Testis (tissue), 3 donors: ENCODE results near the gene AUTS2. TPM values are rescaled to one million over a fixed set of nuclear protein-coding genes. Genes with fewer than 3 reads are reported as not detected.

Experiments
- DNase-seq: peaks from one replicate; pipeline ENCODE4 v3.0.0-alpha.2; 2019
- H3K27ac ChIP-seq, 2 donors: fragments of 200-600 bp; sonication (generic); one replicate each; pipeline ENCODE4 v1.5.1; 2019
- H3K27me3 ChIP-seq: fragments of 200-600 bp; sonication (generic); one replicate; pipeline ENCODE4 v1.5.1; 2019
- H3K36me3 ChIP-seq: fragments of 200-600 bp; sonication (generic); one replicate; pipeline ENCODE4 v1.5.1; 2017; ENCODE audit warnings: low read depth; ENCODE audit errors: missing control alignments
- H3K4me1 ChIP-seq: fragments of 200-600 bp; sonication (generic); one replicate; pipeline ENCODE4 v1.5.1; 2019
- H3K4me3 ChIP-seq, 2 donors: fragments of 200-600 bp; sonication (generic); one replicate each; pipeline ENCODE4 v1.5.1; 2017 to 2019
- H3K9me3 ChIP-seq: fragments of 200-600 bp; sonication (generic); one replicate; pipeline ENCODE4 v1.5.1; 2017
- CTCF ChIP-seq, 3 experiments: fragments of 450-650 bp in 2 of 3; fragments of 200-600 bp in 1 of 3; sonication (generic) in 1 of 3; IDR thresholded peaks; one replicate each; pipeline ENCODE4 v1.5.1; 2016 to 2019; ENCODE audit warnings: antibody characterized with exemption in 3 of 3, mild to moderate bottlenecking in 2 of 3, moderate library complexity in 1 of 3
- POLR2A ChIP-seq: fragments of 450-650 bp; IDR thresholded peaks from one replicate; pipeline ENCODE4 v1.6.1; 2017; ENCODE audit warnings: antibody characterized with exemption, mild to moderate bottlenecking, moderate library complexity
- WGBS, 2 donors: methylation state at CpG; one replicate each; pipeline ENCODE4 v1.1.5; 2018; 5-methylcytosine and 5-hydroxymethylcytosine counted together
- intact Hi-C: fragments of 100-400 bp; cut with DNase I; formaldehyde crosslinking; loops from one replicate; pipeline ENCODE4 v1.15.1; 2023; ENCODE audit warnings: low total_unique reads
- polyA plus RNA-seq: library from polyadenylated mRNA; stranded (reverse); fragments of 350-450 nt; fragmentation: Illumina TruSeq; extraction: RNeasy Lipid Tissue Mini Kit (QIAGEN cat#74804); gene quantifications from one replicate; pipeline ENCODE4 v1.2.3, GENCODE V29; 2014; ENCODE audit warnings: low read depth, low replicate concordance; ENCODE audit not compliant: insufficient read depth
- total RNA-seq, 2 donors: library from RNA; depleted of rRNA; stranded (reverse); fragments of >200 nt; gene quantifications; one replicate each; pipeline ENCODE4 v1.2.3, GENCODE V29; 2016

Gene AUTS2
- total and polyA plus RNA-seq, 3 donors from 2014 or later = 21.3 to 75.5 (median 56.1) TPM

DNA sequence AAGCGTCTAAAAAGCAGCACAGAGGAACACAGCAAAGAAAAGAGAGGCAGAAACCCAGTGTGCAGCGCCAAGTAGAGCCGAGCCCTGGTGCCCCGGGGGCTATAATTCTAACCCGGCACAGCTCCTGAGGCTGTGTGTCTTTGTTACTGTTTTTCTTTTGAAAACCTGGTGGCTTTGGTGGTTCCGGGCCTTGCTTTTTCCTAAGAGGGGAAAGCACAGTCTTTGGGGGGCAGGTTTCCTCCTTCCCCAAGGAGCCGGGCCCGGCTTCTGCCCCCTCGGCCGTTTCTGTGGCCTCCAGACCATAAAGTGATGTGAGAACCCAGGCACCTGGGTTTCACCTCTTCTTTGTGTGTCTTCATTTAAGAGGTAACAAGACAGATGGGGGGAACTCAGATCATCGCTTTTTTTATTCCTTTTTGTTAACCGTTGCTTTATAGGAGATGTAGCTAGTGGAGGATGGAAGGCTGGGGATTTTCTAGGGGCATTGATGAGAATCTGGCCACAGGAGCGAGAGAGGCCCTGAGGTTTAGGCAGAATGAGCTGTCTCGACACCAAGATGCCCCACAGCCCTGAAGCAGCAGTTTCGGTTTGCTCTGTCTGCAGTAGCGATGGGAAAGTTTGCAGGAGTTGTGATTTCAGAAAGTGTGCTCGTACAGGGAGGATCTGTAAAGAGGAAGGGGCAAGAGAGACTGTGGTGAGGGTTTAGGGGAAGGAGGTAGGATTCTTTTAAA, 1165.9 kb downstream of the AUTS2 start:
- H3K4me1 ChIP-seq = no peaks in the 10 kb centered on the region
- DNase-seq = no peak
- TF ChIP-seq POLR2A = no peak
- no peak for TF ChIP-seq CTCF (IDR thresholded peaks at IDR 0.05)
- no peak overlapping the region for H3K4me3 ChIP-seq
- H3K9me3 ChIP-seq = no peaks in the 10 kb centered on the region
- 71 to 74% methylated on average over 17 of the region's 17 CpGs for WGBS, 2 donors
- H3K27me3 ChIP-seq = no peaks in the 10 kb centered on the region
- intact Hi-C loops = no loop called here
- no peak overlapping the region for H3K27ac ChIP-seq
- no peaks in the 10 kb centered on the region for H3K36me3 ChIP-seq

GRCh38 chr7:70764701-70765208, 1166.5 kb downstream of the AUTS2 start:
- no peak for TF ChIP-seq CTCF (IDR thresholded peaks at IDR 0.05)
- no peak for TF ChIP-seq POLR2A
- 94 to 98% methylated on average over 15 of the region's 15 CpGs for WGBS, 2 donors
- H3K27ac ChIP-seq = no peak overlapping the region

GRCh38 chr7:70765651-70766050, 1167.4 kb downstream of the AUTS2 start:
- TF ChIP-seq POLR2A (no peak), CTCF (IDR thresholded peaks at IDR 0.05) (no peak)

More at GRCh38 chr7:70764701-70765208, 1166.5 kb downstream of the AUTS2 start:
- no peaks in the 10 kb centered on the region for H3K4me1 ChIP-seq
- H3K36me3 ChIP-seq = no peaks in the 10 kb centered on the region
- intact Hi-C loops = no loop called here
- H3K9me3 ChIP-seq = no peaks in the 10 kb centered on the region
- DNase-seq = no peak
- H3K4me3 ChIP-seq = no peak overlapping the region
- H3K27me3 ChIP-seq = no peaks in the 10 kb centered on the region

GRCh38 chr7:70766109-70766508, 1167.8 kb downstream of the AUTS2 start:
- no peak for TF ChIP-seq POLR2A
- TF ChIP-seq CTCF (IDR thresholded peaks at IDR 0.05) = no peak
- no peaks in the 10 kb centered on the region for H3K4me1 ChIP-seq
- H3K36me3 ChIP-seq = no peaks in the 10 kb centered on the region
- no peak overlapping the region for H3K27ac ChIP-seq
- no peaks in the 10 kb centered on the region for H3K27me3 ChIP-seq
- H3K4me3 ChIP-seq = no peak overlapping the region
- DNase-seq = no peak
- no peaks in the 10 kb centered on the region for H3K9me3 ChIP-seq
- WGBS, 2 donors = 92 to 98% methylated on average over 21 of the region's 21 CpGs
- intact Hi-C loops = no loop called here

More at GRCh38 chr7:70765651-70766050, 1167.4 kb downstream of the AUTS2 start:
- Histone ChIP-seq H3K27ac (no peak overlapping the region), H3K9me3 (no peaks in the 10 kb centered on the region), H3K4me1 (no peaks in the 10 kb centered on the region), H3K27me3 (no peaks in the 10 kb centered on the region), H3K36me3 (no peaks in the 10 kb centered on the region), H3K4me3 (no peak overlapping the region)
- WGBS, 2 donors = 93 to 95% methylated on average over 7 of the region's 7 CpGs
- intact Hi-C loops = no loop called here
- no peak for DNase-seq

DNA sequence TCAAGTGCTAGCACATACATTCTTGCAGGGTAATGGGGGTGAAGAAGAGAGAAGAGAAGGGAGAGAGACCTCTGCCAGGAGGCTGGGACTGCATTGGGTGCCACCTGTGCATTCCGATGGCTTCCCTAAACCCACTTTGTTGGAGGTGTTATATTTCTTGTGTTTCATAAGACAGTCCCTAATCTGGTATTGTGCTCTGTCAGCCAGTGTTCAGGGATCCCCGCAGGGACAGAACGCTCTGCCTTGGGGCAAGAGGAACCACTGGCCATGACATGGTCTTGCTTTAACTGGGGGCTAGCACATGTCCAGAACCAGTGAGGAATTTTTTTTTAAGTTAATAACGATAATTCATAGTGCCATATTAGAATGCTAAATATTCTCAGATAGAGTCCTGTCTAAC, 1168.4 kb downstream of the AUTS2 start:
- H3K27ac ChIP-seq = no peak overlapping the region
- no peak overlapping the region for H3K4me3 ChIP-seq
- H3K9me3 ChIP-seq = no peaks in the 10 kb centered on the region
- TF ChIP-seq POLR2A (no peak), CTCF (IDR thresholded peaks at IDR 0.05) (no peak)
- intact Hi-C loops = no loop called here
- no peaks in the 10 kb centered on the region for H3K27me3 ChIP-seq
- DNase-seq = no peak
- H3K4me1 ChIP-seq = no peaks in the 10 kb centered on the region
- no peaks in the 10 kb centered on the region for H3K36me3 ChIP-seq
- WGBS, 2 donors = 95 to 96% methylated on average over 4 of the region's 4 CpGs
